Measurements from ENCODE around the gene PSMD6. TPM values are rescaled to one million over a fixed set of nuclear protein-coding genes. Genes with fewer than 3 reads are reported as not detected.

The PSMD6 gene
- 10 to 100 TPM; 73.1 to 97.4 (median 79.5) TPM for total RNA-seq

DNA sequence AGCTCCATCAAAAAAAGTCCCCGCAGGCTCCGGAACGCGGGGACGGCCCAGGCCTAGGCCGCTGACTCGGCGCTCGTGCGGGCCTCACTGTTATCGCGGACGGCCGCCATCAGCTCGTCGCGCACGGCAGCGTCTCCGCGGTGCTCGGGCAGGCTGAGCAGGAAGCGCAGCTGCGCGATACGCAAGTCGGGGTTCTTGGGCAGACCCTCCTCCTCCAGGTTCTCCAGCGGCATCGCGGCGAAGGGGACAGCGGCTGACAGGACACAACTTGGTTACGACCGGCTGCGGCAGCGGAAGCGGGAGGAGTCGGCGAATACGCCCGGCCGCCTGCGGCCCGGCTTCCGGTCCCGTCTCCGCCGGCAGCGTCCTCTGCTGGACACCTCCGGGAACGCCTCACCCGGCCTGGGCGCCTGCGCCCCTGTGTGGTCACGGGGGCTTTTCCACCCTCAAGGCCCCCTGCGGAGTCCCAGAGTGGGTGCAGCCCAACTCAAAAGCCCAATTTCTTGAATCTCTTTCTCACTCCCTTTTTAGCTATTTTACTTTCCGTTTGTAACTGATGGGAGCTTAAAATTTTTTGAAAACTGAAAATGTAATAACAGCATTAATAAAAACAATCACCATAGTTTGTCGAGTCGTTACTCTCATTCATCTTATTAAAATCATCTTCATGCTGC lies at the start of gene PSMD6:
PSMD6 (minus strand) TSS at position 308 of the 674 bp plus-strand sequence; CDS start at position 233, 75 bp downstream.
- peak; percentile 97 for ATAC-seq
- TF ChIP-seq CTCF (IDR thresholded peaks at IDR 0.05) (peak; percentile 98 to 100 (median 99)), POLR2A (IDR thresholded peaks at IDR 0.05) (peak in 1 of 2 donors; percentile 41), POLR2AphosphoS5 (IDR thresholded peaks at IDR 0.05) (peak; percentile 65), EP300 (IDR thresholded peaks at IDR 0.05) (no peak)
- Histone ChIP-seq H3K9me3 (no peaks in the 10 kb centered on the region), H3K27ac (peak within 1 kb of the TSS; percentile 54 to 90 (median 88)), H3K4me3 (peak within 1 kb of the TSS; percentile 79 to 88), H3K36me3 (peaks cover 4 to 32% of the 10 kb centered on the region in 2 donors), H3K4me1 (peaks cover 7 to 39% (median 11%) of the 10 kb centered on the region in 3 donors), H3K27me3 (no peaks in the 10 kb centered on the region)
- WGBS, 2 donors (ENCODE audit: low coverage in 1 of 2): 3 to 26% methylated on average over 3 to 14 of the region's 59 CpGs

DNA sequence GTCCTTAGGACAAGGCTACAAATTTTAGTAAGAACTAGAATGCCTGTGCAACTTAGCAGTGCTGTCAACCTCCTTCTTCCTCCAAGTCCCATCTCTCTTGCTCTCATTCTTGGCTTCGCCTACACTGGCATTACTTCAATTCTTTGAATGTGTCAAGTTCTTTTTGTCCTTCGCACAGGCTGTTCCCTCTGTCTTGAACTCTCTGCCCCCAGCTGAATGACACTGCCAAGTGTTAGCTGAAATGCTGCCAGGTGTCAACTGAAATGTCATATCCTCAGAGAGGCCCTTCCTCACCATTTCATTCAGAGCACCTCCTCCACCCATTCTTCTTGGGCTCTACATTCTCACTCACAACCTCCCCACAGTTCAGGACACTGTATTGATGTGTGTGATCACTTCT lies 48.8 kb upstream of the PSMD6 start:
- Histone ChIP-seq H3K27ac (no peak overlapping the region), H3K4me3 (no peak overlapping the region), H3K9me3 (no peaks in the 10 kb centered on the region), H3K4me1 (peaks cover 0 to 10% (median 3%) of the 10 kb centered on the region in 3 donors), H3K36me3 (no peaks in the 10 kb centered on the region), H3K27me3 (no peaks in the 10 kb centered on the region)
- TF ChIP-seq POLR2AphosphoS5 (IDR thresholded peaks at IDR 0.05): peak; percentile 59
- no peak for TF ChIP-seq EP300 (IDR thresholded peaks at IDR 0.05)
- TF ChIP-seq POLR2A (IDR thresholded peaks at IDR 0.05): no peak
- TF ChIP-seq CTCF (IDR thresholded peaks at IDR 0.05): no peak
- WGBS, 2 donors (ENCODE audit: low coverage in 1 of 2): 54 to 75% methylated on average over 2 of the region's 2 CpGs
- no peak for ATAC-seq

- Histone ChIP-seq H3K4me1 (peaks cover 0 to 10% (median 3%) of the 10 kb centered on the region in 3 donors), H3K27ac (no peak overlapping the region), H3K9me3 (no peaks in the 10 kb centered on the region), H3K36me3 (no peaks in the 10 kb centered on the region), H3K27me3 (no peaks in the 10 kb centered on the region), H3K4me3 (no peak overlapping the region)
- ATAC-seq: no peak
- TF ChIP-seq POLR2AphosphoS5 (IDR thresholded peaks at IDR 0.05) (no peak), POLR2A (IDR thresholded peaks at IDR 0.05) (no peak), EP300 (IDR thresholded peaks at IDR 0.05) (no peak), CTCF (IDR thresholded peaks at IDR 0.05) (no peak)
Measured at GRCh38 chr3:64070704-64071103, 47.4 kb upstream of the PSMD6 start.

GRCh38 chr3:64067506-64068346 lies 44.4 kb upstream of the PSMD6 start:
- Histone ChIP-seq H3K4me3 (no peak overlapping the region), H3K36me3 (no peaks in the 10 kb centered on the region), H3K4me1 (peaks cover 0 to 10% (median 3%) of the 10 kb centered on the region in 3 donors), H3K27ac (no peak overlapping the region), H3K27me3 (no peaks in the 10 kb centered on the region), H3K9me3 (no peaks in the 10 kb centered on the region)
- TF ChIP-seq POLR2A (IDR thresholded peaks at IDR 0.05): no peak
- no peak for TF ChIP-seq POLR2AphosphoS5 (IDR thresholded peaks at IDR 0.05)
- no peak for TF ChIP-seq EP300 (IDR thresholded peaks at IDR 0.05)
- no peak for TF ChIP-seq CTCF (IDR thresholded peaks at IDR 0.05)
- peak; percentile 34 for ATAC-seq
- 49 to 77% methylated on average over 7 to 9 of the region's 10 CpGs for WGBS, 2 donors (ENCODE audit: low coverage in 1 of 2)
